NCI-H2196 treated with DMSO at 0.1 percent for 48 hours (cell line): ENCODE measurements around the gene UBE3B.

Experiments used
- DNase-seq: peaks from one replicate; lab custom pipeline; 2025; ENCODE audit not compliant: unreplicated experiment; lab: John Stamatoyannopoulos, UW

UBE3B gene

DNA sequence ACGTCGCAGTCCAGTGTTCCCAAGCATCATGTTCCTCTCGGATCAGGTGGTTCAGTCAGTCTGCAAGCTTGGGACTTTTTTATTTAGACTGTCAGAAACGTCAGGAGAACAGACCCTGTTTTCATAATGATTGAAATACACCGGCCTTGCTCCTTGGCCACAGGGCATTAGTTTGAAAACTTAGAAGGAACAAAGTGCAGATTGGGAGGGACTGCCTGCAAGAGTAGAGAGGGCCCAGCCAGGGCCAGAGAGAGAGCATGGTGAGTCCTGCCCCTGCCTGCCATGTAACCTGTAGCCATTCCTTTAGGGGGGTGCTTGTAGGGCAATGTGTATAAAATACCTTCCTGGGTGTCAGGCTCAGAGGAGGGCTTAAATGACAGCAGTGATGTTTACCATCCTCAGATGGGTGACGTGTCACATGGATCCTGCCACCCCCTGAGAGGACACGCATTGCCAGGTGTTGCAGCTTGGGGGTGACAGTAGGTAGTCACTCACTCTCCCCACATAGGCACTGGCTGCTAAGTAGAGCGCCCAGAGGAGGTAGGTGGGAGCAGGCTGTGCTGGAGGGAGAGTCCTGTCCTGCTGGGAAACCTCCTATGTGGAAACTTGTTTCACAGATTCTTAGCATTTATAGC lies 50.2 kb downstream of the UBE3B start:
- DNase-seq = no peak

DNA sequence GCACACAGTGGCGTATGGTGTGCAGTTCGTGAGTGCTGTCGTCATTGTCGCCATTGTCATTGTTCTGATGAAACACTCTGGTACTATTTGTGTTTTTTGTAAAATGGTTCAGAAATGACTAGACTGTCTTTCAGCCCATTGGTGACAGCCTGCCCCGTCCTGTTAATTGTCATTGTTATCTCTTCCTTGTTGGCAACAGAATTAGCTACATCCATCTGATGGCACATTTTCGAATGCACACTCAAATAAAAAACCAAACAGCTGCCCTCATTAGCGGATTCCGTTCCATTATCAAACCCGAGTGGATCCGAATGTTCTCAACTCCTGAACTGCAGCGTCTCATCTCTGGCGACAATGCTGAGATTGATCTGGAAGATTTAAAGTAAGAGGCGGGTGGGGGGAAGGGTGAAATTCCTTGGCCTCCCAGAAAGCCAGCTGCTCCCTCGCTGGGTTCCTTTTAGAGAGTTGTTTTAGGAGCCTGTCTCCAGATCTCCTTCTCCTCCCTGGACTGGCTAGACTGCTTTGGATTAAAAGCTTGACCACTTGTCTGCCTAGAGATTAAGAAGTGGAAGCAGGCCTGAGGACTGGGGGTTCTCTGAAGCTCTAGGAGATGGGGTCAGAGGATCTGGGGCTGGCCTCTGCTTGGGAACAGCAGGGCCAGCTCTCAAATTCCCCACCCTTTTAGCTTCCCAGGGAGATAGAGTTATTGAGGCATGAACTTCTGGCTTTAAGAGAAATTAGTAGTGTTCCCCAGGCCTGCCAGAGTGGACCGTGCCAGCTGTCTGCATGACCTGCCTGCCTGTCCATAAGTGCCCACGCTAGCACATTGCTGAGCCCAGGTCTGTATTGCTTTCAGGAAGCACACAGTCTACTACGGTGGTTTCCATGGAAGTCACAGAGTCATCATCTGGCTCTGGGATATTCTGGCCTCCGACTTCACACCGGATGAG lies 52.5 kb downstream of the UBE3B start:
- no peak for DNase-seq

DNA sequence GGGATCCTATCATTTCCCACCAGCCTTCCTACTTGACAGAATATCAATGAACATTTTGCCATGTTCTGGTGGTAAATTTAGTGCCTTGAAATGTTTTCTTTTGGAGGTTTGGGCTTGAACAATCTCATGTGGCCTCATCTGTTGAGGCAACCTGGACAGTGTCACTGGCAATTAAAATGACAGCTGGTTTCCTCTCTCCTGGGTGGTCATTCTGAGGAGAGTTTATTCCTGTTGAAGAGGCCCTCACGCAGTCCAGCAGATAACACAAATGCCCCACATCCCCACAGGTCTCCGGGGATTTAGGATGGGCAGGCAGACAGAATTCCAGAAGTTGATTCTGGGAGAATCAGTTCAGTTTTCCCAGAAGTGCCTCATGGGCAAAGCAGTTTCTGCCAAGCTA lies 54.0 kb downstream of the UBE3B start:
- DNase-seq = no peak

DNA sequence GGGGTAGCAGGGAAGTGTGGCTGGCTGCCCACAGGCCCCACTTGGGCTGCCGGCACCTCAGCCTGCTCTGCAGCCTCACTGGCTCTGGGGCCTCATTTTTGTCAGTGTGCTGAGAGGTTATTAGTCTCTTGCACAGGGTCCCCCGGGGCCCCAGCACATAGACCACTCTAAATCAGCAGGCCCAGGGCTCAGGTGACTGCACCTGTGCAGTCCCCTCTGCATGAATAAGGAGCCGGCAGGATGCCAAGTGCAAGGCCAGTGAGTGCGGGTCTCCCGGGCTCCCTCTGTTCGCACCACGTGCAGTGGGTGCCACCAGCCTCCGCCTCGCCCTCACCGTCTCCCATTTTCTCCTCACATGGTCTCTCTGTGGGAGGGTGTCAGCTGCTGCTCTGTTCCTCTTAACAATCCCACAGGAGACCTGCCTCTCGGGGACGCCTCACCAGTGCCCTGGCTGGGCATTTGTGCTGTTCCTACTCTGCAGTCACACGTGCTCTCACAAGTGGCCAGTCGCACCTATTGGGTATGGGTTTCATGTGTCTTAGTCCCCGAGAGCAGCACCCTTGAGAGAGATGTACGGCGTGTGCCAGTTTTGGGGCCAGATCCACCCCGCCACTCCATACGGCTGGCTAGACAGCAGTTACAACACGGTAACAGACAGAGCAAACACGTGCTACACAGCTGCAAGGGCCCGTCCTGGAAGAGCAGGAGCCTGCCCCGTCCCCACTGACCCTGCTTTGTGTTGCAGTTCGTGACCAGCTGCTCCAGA lies 55.5 kb downstream of the UBE3B start:
- no peak for DNase-seq

DNA sequence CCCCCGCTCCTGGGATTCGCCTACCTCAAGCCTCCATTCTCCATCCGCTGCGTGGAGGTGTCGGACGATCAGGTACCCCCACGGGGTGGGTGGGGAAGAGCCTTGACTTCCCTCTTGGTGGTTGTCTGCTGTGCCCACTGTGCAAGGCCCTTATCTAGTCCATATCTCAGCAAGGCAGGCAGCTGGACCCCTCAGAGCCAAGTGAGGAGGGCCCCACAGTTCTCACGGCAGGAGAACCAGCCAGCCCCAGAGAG lies 56.0 kb downstream of the UBE3B start:
- no peak for DNase-seq

DNA sequence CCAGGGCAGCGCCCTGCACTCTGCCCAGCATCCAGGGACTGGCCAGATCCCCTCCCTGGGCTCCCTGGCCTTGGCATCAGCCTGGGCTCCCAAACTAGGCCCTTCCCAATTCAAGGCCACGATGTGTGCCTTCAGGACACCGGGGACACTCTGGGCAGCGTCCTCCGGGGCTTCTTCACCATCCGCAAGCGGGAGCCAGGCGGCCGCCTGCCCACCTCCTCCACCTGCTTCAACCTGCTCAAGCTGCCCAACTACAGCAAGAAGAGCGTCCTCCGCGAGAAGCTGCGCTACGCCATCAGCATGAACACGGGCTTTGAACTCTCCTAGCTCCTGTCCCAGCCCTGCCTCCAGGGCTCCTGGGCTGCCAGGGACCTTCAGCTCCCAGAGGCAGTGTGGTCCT lies 57.0 kb downstream of the UBE3B start:
- no peak for DNase-seq

DNA sequence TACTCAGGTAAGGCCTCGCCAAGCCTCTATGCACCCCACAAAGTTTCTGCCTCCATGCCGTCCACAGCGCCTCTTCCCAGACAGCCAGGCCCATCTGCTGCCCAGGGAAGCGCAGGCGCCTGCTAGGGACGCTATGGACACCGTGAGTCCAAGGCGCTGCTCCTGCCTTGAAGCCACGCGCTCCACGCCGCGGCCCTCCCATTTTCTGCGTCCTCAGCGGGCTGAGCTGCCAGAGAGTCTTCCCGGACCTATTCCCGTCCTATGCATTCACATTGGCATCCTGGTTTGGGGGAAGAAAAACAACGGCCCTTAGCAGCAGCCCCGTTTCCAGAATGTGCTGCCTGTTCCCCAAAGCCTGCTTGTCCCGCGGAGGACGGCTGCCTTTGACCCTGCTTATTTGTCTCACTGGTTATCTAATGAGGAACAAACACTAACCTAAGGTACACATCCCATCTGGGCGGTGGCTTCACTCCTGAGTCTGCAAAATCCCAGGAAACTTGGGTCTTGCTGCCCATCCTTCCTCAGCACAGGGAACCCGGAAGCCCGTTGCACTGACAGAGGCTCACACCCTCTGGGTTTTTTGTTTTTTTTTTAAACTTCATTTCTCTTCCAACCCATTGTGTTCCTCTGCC lies 57.9 kb downstream of the UBE3B start:
- no peak for DNase-seq

DNA sequence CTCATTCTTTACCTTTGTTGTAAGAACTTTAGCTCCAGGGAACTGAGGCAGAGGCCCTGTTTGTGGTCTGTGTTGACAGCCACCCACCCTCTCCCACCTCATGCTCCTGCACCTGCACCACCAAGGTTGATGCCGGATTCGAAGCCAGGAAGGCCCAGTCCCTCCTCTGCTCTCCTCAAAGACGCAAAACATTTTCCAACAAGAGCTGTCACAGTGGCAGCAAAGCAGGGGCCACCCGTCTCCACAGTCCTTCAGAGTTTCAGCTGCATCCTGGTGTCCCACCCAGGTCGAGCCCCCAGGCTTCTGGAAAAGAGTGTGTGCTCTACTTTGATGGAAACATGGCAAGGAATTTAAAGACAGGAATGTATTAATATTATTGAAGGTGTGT lies 58.4 kb downstream of the UBE3B start:
- DNase-seq = no peak

DNA sequence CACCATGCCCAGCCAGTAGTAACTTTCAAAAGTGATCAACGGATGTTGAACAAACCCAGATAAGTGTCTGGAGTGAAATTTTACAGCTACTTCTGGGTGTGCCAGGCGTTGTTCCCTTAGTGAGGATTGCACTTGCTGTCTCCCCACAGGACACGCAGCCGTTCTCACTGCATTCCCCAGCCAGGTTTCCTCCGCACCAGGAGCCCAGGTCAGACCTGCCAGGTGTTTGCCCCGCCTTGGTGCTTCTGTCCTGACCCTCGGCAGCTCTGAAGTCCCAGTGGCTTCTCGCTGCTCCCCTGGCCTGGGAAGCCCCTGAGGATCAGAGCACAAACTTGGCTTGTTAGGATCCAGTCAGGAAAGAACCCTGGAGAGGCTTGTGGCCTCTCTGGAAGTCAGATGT lies 59.7 kb downstream of the UBE3B start:
- DNase-seq = no peak

DNA sequence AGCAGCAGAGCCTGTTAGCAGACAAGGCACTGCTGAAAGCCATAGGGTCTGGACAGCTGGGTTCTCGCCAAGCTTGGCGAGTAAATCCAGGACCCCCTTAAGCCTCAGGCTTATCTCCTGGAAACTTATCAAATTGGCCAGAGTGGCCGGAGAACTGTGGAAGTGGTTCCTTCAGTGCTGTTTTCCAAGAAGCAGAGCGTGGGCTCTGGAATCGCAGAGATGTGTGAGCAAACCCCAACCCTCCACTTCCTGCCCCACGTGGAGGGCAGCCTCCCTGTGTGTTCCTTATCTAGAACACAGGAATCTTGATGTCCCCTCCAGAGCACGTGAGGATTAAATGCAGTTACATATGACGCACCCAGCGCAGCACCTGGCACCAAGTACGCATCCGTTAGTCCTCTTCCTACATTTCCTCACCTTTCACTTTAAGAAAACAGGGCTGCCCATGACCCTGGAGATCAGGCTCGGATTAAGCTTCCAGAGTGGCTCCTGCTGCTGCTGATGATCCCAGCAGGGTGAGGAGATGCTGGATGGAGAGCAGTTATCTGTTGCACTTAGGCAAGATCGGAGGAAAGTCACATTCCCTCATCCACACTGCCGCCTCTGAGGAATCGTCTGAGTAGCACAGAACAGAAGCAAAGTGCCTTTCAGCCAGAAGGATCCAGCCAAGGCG lies 60.9 kb downstream of the UBE3B start:
- DNase-seq = no peak

DNA sequence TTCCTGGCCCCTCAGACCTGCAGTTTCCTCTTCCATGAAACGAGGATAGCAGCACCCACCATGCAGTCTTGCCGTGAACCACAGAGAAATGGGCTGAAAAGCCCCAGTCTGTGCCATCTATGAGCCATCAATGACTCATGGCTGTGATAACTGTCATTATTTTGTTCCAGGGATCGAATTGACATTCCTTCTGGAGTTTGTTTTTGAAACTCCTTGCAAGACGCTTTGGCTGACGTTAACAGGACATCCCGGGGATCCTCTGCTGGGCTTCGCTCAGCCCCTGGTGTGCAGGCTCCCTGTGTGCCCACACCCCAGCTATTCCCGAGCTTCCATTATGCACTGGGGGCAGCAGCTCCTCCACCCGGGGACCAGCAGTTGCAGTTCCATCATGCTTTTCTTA lies 62.1 kb downstream of the UBE3B start:
- DNase-seq = no peak

DNA sequence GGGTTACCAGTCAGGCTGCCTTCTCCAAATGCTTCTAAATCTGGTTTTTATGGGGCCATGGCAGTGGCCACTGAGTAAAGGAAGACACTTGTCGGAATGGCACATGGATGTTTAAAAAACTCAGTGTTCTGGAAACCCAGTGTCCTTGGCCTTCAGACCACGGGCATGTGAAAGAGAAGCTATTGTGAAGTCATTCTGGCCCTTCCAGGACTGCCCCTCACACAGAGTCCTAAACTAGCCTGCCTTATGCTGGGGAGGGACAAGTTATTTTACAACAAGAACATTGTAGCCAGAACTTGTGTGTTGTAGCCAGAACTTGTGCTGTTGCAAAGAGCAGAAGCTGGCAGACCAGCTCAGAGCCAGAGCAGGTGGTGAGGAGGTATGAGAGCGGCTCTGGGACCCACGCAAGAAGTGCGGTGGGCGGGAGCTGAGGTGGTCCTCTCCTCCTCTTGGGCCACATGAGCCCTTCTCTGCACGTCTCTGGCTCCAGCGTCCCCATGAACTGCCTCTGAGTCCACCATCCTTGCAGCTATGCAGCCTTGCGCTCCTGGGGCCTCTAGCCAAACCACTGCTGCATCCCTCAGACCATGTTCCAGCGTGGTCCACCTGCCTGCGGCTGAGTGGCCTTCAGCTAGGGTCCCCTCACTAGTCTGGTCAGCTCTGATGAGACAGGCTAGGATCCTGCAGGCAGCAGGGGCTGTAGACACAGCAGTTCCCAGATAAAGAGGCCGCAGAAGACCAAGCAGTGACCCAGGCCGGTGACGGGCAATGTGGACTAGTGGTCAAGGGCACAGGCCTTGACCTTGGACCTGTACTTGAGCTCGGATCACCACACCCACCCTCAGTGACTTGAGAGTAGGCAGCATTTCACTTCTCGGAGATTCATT lies 63.3 kb downstream of the UBE3B start:
- DNase-seq = no peak

DNA sequence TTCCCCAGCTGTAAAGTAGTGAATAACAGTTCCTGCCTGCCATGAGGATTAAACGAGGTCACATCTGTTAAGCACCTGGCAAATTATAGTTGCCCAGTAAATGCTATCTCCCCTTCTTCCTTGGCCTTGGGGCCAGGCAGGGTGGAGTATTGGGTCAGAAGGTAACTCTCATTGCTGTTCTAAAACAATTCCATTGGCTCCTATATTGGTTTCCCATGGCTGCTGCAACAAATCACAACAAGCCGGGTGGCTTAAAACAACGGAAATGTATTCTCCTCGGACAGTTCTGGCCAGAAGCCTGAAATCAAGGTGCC lies 63.9 kb downstream of the UBE3B start:
- DNase-seq = no peak

DNA sequence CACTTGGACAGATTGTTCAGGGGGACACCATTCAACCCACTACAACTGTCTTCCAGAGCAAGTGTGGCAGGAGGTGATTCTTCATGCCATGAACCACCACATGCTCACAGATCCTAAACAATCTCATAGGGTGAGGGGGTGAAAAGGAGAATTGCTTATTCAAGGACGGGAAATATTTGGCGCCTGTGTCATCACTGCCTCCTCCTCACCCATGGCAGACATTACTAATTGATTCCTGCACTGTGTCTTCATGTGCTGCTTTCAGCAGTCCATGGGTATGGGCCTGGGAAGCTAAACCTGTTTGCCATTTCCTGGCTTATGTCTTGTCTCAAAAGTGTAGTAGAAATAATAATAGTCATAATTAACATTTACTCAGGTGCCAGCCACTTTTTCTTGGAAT lies 64.6 kb downstream of the UBE3B start:
- DNase-seq = no peak

DNA sequence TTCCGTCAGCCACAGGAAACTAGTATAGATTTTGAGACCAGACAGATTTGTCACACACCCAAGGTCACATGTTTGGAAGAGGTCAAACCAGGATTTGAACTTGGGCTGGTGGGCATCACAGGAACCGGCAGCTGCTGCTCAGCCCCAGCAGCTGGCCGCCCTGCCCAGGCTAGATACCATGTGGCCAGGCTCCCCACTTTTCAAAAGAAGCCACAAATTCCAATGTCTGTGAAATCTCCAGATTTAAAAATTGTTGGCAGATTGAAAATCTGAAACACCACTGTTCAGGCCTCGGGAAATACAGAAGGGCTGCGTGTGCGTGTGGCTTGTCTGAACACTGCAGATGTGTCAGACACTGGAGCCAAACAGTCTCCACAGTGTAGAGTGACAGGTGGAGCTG lies 65.4 kb downstream of the UBE3B start:
- no peak for DNase-seq

DNA sequence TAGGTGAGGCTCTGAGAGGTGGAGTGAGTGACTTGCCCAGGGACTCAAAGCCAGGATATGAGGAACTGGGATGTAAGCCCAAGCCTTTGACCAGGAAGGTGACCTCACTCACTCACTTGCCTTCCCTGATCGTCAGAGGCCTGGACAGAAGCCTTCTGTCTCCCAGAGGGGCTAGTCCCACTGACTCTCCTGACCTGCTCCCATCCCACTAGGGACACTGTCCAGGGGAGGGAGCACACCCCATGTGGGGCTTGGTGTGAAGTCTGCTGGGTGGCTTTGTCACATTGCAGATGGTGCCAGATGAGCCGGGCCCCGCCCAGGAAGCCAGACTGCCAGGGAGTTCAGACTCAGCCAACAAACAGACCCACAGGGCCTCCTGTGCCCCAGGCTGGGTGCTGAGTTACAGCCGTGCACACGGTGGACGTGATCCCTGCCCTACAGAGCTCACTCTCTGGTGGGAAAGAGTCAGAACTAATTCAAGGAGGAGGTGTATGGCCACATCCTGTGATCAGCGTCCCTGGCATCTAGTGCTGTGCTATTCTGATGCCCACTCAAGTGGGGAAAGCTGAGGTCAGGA lies 67.6 kb downstream of the UBE3B start:
- DNase-seq = no peak

DNA sequence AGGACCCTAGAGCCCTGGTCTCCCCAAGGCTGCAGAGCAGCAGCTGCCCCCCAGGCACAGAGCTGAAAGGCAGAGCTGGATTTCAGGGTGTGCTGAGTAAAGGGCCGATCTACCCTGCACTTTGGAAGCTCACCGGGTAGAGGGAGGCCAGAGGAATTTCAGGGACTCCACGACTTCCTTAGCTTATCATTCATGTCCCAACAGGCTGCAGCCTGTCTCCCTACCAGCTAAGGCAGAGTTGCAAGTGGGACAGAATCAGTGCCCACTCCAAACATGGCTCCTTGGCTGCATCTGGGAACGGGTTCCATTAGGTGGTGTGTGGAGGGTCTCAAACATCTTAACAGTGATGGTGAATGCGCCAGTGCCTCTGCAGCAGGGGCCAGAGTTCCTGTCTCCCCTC lies 68.4 kb downstream of the UBE3B start:
- no peak for DNase-seq

DNA sequence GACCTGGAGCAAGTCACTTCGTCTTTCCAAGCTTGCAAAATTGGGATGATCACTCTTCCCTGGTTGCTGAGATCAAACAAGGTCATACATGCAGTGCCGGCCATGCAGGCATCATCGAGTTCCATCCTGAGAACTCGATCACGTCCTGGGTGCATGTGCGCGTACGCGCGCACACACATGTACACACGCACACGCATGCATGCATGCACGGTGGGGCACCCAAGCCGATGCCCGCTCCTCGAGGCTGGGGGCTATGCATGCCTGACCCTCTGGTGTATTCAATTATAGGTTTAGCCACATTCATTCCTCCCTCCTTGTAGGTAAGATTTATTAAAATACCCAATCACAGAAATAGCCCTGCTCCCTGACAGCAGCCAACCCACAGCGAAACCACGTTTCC lies 69.9 kb downstream of the UBE3B start:
- DNase-seq = no peak

DNA sequence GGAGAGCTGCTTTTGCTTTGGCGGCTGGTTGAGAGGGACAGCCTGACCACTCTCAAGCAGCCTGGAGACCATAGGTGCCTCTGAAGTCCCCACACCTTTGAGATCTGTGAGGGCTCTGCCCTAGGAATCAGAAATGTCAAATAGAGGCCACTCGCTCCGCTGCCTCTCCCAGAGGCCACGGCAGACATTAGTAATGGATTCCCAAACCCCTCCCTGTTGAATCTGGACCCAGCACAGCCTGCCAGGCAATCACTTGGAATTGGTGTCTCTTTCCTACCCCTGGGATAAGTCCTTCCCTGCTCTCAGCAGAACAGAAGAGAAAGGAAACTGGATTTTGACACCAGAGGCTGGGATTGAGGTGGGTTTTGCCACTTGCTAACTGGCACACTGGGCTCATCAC lies 70.8 kb downstream of the UBE3B start:
- DNase-seq = no peak
